Measurements from ENCODE around the gene MACROD2. TPM values are rescaled to one million over a fixed set of nuclear protein-coding genes. Genes with fewer than 3 reads are reported as not detected.

Gene MACROD2
- polyA plus RNA-seq, 4 donors = 1.00 to 4.8 (median 1.4) TPM

DNA sequence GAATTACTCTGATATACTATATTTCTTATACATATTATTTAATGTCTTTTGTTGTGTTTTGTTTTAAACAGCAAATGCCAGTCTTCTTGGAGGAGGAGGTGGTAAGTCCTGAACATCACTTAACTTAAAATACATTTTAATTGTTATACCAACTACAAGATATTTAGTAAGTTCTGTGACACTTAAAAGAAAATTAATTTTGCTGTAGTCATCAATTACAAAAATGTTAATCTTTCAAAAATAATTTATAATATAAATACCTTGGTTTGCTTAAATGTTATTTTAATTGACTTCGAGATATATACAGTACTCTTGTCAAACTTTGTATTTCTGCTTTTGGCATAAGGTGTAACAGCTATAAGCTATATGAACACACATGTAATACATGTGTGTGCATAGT is 498.1 kb downstream of the MACROD2 start:
- Histone ChIP-seq H3K27me3 (ENCODE audit: control insufficient read depth in 3 of 3, insufficient read depth in 3 of 3, low read length in 3 of 3) (no peaks in the 10 kb centered on the region), H3K27ac (ENCODE audit: low read depth in 1 of 3, low read length in 2 of 3) (no peak overlapping the region), H3K36me3 (ENCODE audit: control insufficient read depth in 3 of 3, insufficient read depth in 2 of 3, low read depth in 1 of 3, low read length in 3 of 3) (no peaks in the 10 kb centered on the region), H3K9me3 (ENCODE audit: control insufficient read depth in 2 of 2, insufficient read depth in 1 of 2, low read depth in 1 of 2, low read length in 1 of 2) (no peaks in the 10 kb centered on the region), H3K4me3 (ENCODE audit: low read depth in 1 of 3, low read length in 3 of 3) (no peak overlapping the region), H3K4me1 (ENCODE audit: control insufficient read depth in 3 of 3, insufficient read depth in 2 of 3, low read depth in 1 of 3, low read length in 2 of 3) (peaks cover 0 to 3% (median 0%) of the 10 kb centered on the region in 3 donors)
- FAIRE-seq (no peak), DNase-seq (no peak)
- WGBS, 3 donors = 80 to 88% (median 84%) methylated on average over 1 of the region's 1 CpG

- FAIRE-seq = no peak
- Histone ChIP-seq H3K4me3 (ENCODE audit: low read depth in 1 of 3, low read length in 3 of 3) (no peak overlapping the region), H3K36me3 (ENCODE audit: control insufficient read depth in 3 of 3, insufficient read depth in 2 of 3, low read depth in 1 of 3, low read length in 3 of 3) (no peaks in the 10 kb centered on the region), H3K27ac (ENCODE audit: low read depth in 1 of 3, low read length in 2 of 3) (no peak overlapping the region), H3K9me3 (ENCODE audit: control insufficient read depth in 2 of 2, insufficient read depth in 1 of 2, low read depth in 1 of 2, low read length in 1 of 2) (no peaks in the 10 kb centered on the region), H3K27me3 (ENCODE audit: control insufficient read depth in 3 of 3, insufficient read depth in 3 of 3, low read length in 3 of 3) (no peaks in the 10 kb centered on the region), H3K4me1 (ENCODE audit: control insufficient read depth in 3 of 3, insufficient read depth in 2 of 3, low read depth in 1 of 3, low read length in 2 of 3) (peaks cover 0 to 3% (median 0%) of the 10 kb centered on the region in 3 donors)
- DNase-seq = no peak
- 60 to 87% (median 86%) methylated on average over 1 of the region's 1 CpG for WGBS, 3 donors
These were observed 499.0 kb downstream of the MACROD2 start for GRCh38 chr20:14494355-14494754.

DNA sequence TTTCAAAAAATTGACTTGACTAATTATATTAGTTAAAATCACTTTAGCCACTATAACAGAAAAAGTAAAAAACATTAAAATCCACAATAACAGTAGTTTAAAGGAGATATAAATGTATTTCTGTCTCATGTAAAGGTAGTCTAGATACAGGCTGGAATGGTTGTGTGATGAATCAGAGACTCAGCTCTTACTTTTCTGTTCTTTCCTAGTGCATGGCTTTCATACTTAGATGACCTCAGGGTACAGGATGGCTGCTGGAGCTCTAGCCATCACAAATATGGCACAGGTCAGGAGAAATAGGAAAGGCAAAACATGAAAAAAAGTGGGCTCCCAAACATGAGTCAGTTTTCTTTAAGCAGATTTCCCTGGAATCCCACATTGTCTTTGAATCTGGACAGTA is 499.8 kb downstream of the MACROD2 start:
- Histone ChIP-seq H3K27me3 (ENCODE audit: control insufficient read depth in 3 of 3, insufficient read depth in 3 of 3, low read length in 3 of 3) (no peaks in the 10 kb centered on the region), H3K4me1 (ENCODE audit: control insufficient read depth in 3 of 3, insufficient read depth in 2 of 3, low read depth in 1 of 3, low read length in 2 of 3) (peaks cover 0 to 3% (median 0%) of the 10 kb centered on the region in 3 donors), H3K36me3 (ENCODE audit: control insufficient read depth in 3 of 3, insufficient read depth in 2 of 3, low read depth in 1 of 3, low read length in 3 of 3) (no peaks in the 10 kb centered on the region), H3K4me3 (ENCODE audit: low read depth in 1 of 3, low read length in 3 of 3) (no peak overlapping the region), H3K9me3 (ENCODE audit: control insufficient read depth in 2 of 2, insufficient read depth in 1 of 2, low read depth in 1 of 2, low read length in 1 of 2) (no peaks in the 10 kb centered on the region), H3K27ac (ENCODE audit: low read depth in 1 of 3, low read length in 2 of 3) (no peak overlapping the region)
- DNase-seq = no peak
- peak; percentile 79 for FAIRE-seq

- Histone ChIP-seq H3K27me3 (ENCODE audit: control insufficient read depth in 3 of 3, insufficient read depth in 3 of 3, low read length in 3 of 3) (no peaks in the 10 kb centered on the region), H3K4me3 (ENCODE audit: low read depth in 1 of 3, low read length in 3 of 3) (no peak overlapping the region), H3K9me3 (ENCODE audit: control insufficient read depth in 2 of 2, insufficient read depth in 1 of 2, low read depth in 1 of 2, low read length in 1 of 2) (no peaks in the 10 kb centered on the region), H3K27ac (ENCODE audit: low read depth in 1 of 3, low read length in 2 of 3) (no peak overlapping the region), H3K36me3 (ENCODE audit: control insufficient read depth in 3 of 3, insufficient read depth in 2 of 3, low read depth in 1 of 3, low read length in 3 of 3) (no peaks in the 10 kb centered on the region), H3K4me1 (ENCODE audit: control insufficient read depth in 3 of 3, insufficient read depth in 2 of 3, low read depth in 1 of 3, low read length in 2 of 3) (peaks cover 0 to 3% (median 0%) of the 10 kb centered on the region in 3 donors)
- FAIRE-seq (no peak), DNase-seq (no peak)
- WGBS, 3 donors = 25 to 42% (median 34%) methylated on average over 2 of the region's 2 CpGs
These were observed 501.7 kb downstream of the MACROD2 start for GRCh38 chr20:14497004-14497403.

GRCh38 chr20:14498772-14499171 is 503.5 kb downstream of the MACROD2 start:
- DNase-seq = no peak
- H3K9me3 ChIP-seq (ENCODE audit: control insufficient read depth in 2 of 2, insufficient read depth in 1 of 2, low read depth in 1 of 2, low read length in 1 of 2) = no peaks in the 10 kb centered on the region
- WGBS, 3 donors = 76 to 93% (median 88%) methylated on average over 4 of the region's 4 CpGs
- no peak overlapping the region for H3K27ac ChIP-seq (ENCODE audit: low read depth in 1 of 3, low read length in 2 of 3)
- peaks cover 0 to 3% (median 0%) of the 10 kb centered on the region in 3 donors for H3K4me1 ChIP-seq (ENCODE audit: control insufficient read depth in 3 of 3, insufficient read depth in 2 of 3, low read depth in 1 of 3, low read length in 2 of 3)
- H3K4me3 ChIP-seq (ENCODE audit: low read depth in 1 of 3, low read length in 3 of 3) = no peak overlapping the region
- H3K27me3 ChIP-seq (ENCODE audit: control insufficient read depth in 3 of 3, insufficient read depth in 3 of 3, low read length in 3 of 3) = no peaks in the 10 kb centered on the region
- no peaks in the 10 kb centered on the region for H3K36me3 ChIP-seq (ENCODE audit: control insufficient read depth in 3 of 3, insufficient read depth in 2 of 3, low read depth in 1 of 3, low read length in 3 of 3)
- no peak for FAIRE-seq

DNA sequence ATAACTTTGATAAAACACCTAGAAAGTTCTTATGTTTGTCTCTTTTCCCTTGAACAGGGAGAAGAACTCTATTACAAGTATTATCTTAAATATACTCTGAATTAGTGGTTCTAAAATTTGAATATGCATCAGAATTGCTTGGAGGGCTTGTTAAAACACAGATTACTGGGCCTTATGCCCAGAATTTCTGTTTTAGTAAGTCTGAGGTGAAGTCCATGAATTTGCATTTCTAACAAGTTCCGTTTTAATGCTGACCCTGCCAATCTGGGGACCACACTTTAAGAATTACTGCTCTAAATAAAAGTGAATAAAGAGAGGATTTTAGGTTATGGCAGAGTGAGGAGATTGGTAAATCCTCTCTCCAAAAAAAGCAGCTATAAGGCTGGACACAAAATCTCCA is 510.2 kb downstream of the MACROD2 start:
- FAIRE-seq (no peak), DNase-seq (no peak)
- H3K27ac ChIP-seq (ENCODE audit: low read depth in 1 of 3, low read length in 2 of 3) = no peak overlapping the region
- H3K4me1 ChIP-seq (ENCODE audit: control insufficient read depth in 3 of 3, insufficient read depth in 2 of 3, low read depth in 1 of 3, low read length in 2 of 3) = no peaks in the 10 kb centered on the region
- H3K36me3 ChIP-seq (ENCODE audit: control insufficient read depth in 3 of 3, insufficient read depth in 2 of 3, low read depth in 1 of 3, low read length in 3 of 3) = no peaks in the 10 kb centered on the region
- peaks cover 0 to 2% of the 10 kb centered on the region in 2 donors for H3K9me3 ChIP-seq (ENCODE audit: control insufficient read depth in 2 of 2, insufficient read depth in 1 of 2, low read depth in 1 of 2, low read length in 1 of 2)
- 79 to 94% (median 90%) methylated on average over 1 of the region's 1 CpG for WGBS, 3 donors
- no peak overlapping the region for H3K4me3 ChIP-seq (ENCODE audit: low read depth in 1 of 3, low read length in 3 of 3)
- H3K27me3 ChIP-seq (ENCODE audit: control insufficient read depth in 3 of 3, insufficient read depth in 3 of 3, low read length in 3 of 3) = no peaks in the 10 kb centered on the region

DNA sequence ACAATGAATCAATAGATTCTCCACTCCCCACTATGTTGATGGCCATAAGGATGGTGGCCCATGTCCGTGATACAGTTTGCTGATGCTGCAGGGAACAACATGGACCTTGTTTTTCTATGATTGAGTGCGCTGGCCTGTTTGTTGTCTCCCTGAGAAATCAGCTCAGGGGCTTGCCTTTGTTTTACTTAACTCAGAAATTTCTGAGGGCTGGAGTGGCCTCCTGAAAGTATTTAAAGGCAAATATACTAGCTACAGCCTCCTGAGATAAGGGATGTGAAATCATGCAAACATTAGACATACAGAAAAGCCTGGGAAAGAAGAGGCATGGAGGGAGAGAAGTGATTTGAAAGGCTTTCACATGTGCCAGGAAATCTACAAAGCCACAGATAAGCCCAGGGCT is 512.4 kb downstream of the MACROD2 start:
- no peaks in the 10 kb centered on the region for H3K27me3 ChIP-seq (ENCODE audit: control insufficient read depth in 3 of 3, insufficient read depth in 3 of 3, low read length in 3 of 3)
- 84 to 91% (median 87%) methylated on average over 2 of the region's 2 CpGs for WGBS, 3 donors
- no peak overlapping the region for H3K27ac ChIP-seq (ENCODE audit: low read depth in 1 of 3, low read length in 2 of 3)
- no peaks in the 10 kb centered on the region for H3K4me1 ChIP-seq (ENCODE audit: control insufficient read depth in 3 of 3, insufficient read depth in 2 of 3, low read depth in 1 of 3, low read length in 2 of 3)
- H3K4me3 ChIP-seq (ENCODE audit: low read depth in 1 of 3, low read length in 3 of 3) = no peak overlapping the region
- FAIRE-seq = no peak
- peaks cover 0 to 2% of the 10 kb centered on the region in 2 donors for H3K9me3 ChIP-seq (ENCODE audit: control insufficient read depth in 2 of 2, insufficient read depth in 1 of 2, low read depth in 1 of 2, low read length in 1 of 2)
- DNase-seq = no peak
- H3K36me3 ChIP-seq (ENCODE audit: control insufficient read depth in 3 of 3, insufficient read depth in 2 of 3, low read depth in 1 of 3, low read length in 3 of 3) = no peaks in the 10 kb centered on the region

DNA sequence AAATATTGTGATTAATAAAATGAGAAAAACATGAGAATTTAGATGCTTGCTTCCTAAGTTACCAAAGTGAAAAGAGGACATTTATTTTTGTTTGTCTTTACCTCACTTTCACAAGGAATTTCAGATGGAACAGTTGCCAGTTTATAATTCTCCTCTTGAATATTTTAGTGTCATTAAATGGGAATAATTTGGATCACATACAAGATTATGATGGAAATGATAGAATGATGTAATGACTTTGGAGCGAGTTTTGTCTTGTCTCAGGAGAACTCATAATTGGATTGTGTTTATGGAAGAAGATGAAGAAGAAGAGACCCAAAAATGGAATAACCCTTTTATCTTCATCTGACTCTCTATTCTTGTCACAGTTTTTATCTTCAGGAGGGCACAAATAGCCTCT is 515.0 kb downstream of the MACROD2 start:
- Histone ChIP-seq H3K4me1 (ENCODE audit: control insufficient read depth in 3 of 3, insufficient read depth in 2 of 3, low read depth in 1 of 3, low read length in 2 of 3) (no peaks in the 10 kb centered on the region), H3K36me3 (ENCODE audit: control insufficient read depth in 3 of 3, insufficient read depth in 2 of 3, low read depth in 1 of 3, low read length in 3 of 3) (no peaks in the 10 kb centered on the region), H3K27me3 (ENCODE audit: control insufficient read depth in 3 of 3, insufficient read depth in 3 of 3, low read length in 3 of 3) (no peaks in the 10 kb centered on the region), H3K9me3 (ENCODE audit: control insufficient read depth in 2 of 2, insufficient read depth in 1 of 2, low read depth in 1 of 2, low read length in 1 of 2) (peaks cover 0 to 2% of the 10 kb centered on the region in 2 donors), H3K4me3 (ENCODE audit: low read depth in 1 of 3, low read length in 3 of 3) (no peak overlapping the region), H3K27ac (ENCODE audit: low read depth in 1 of 3, low read length in 2 of 3) (no peak overlapping the region)
- no peak for FAIRE-seq
- DNase-seq = no peak
- 64 to 94% (median 90%) methylated on average over 1 of the region's 1 CpG for WGBS, 3 donors

- no peak for DNase-seq
- peaks cover 0 to 2% of the 10 kb centered on the region in 2 donors for H3K9me3 ChIP-seq (ENCODE audit: control insufficient read depth in 2 of 2, insufficient read depth in 1 of 2, low read depth in 1 of 2, low read length in 1 of 2)
- H3K36me3 ChIP-seq (ENCODE audit: control insufficient read depth in 3 of 3, insufficient read depth in 2 of 3, low read depth in 1 of 3, low read length in 3 of 3) = no peaks in the 10 kb centered on the region
- no peaks in the 10 kb centered on the region for H3K27me3 ChIP-seq (ENCODE audit: control insufficient read depth in 3 of 3, insufficient read depth in 3 of 3, low read length in 3 of 3)
- no peak for FAIRE-seq
- 4 to 9% (median 4%) methylated on average over 2 of the region's 2 CpGs for WGBS, 3 donors
- H3K4me1 ChIP-seq (ENCODE audit: control insufficient read depth in 3 of 3, insufficient read depth in 2 of 3, low read depth in 1 of 3, low read length in 2 of 3) = no peaks in the 10 kb centered on the region
- H3K27ac ChIP-seq (ENCODE audit: low read depth in 1 of 3, low read length in 2 of 3) = no peak overlapping the region
- H3K4me3 ChIP-seq (ENCODE audit: low read depth in 1 of 3, low read length in 3 of 3) = no peak overlapping the region
These were observed 517.5 kb downstream of the MACROD2 start for GRCh38 chr20:14512839-14513238.
